GM12878 (cell line): ENCODE results near the gene HID1. TPM values are rescaled to one million over a fixed set of nuclear protein-coding genes. Genes with fewer than 3 reads are reported as not detected.

Experiments
- ATAC-seq: fragments of 200-7000 bp; cut with Tn5 transposase; 3 replicates; pipeline ENCODE4 v1.9.1; 2020; ENCODE audit warnings: mild to moderate bottlenecking, moderate library complexity
- BruUV-seq: library from RNA; stranded (reverse); fragments of 400-500 nt; replicated peaks from 2 replicates; lab custom pipeline; 2021; lab: Mats Ljungman, UMichigan
- CTCF ChIA-PET: fragments of 300-600 bp; sonication (Branson Sonifier 250); formaldehyde crosslinking; extraction: SDS; loops from one replicate; lab custom pipeline; 2021; ENCODE audit warnings: inconsistent platforms; lab: Yijun Ruan, JAX
- POLR2A ChIA-PET: fragments of 350-600 bp; formaldehyde crosslinking; extraction: SDS; loops from one replicate; lab custom pipeline; 2021; ENCODE audit warnings: inconsistent platforms; lab: Charles Lee
- RAD21 ChIA-PET: fragments of 300-600 bp; sonication (Branson Sonifier 250); formaldehyde crosslinking; loops from one replicate; lab custom pipeline; 2023; ENCODE audit warnings: antibody characterized with exemption; ENCODE audit not compliant: unreplicated experiment; lab: Charles Lee
- SMC1A ChIA-PET: fragments of 300-600 bp; sonication (Branson Sonifier 250); formaldehyde crosslinking; loops from one replicate; lab custom pipeline; 2023; ENCODE audit not compliant: unreplicated experiment, uncharacterized antibody; lab: Charles Lee
- DNase-seq: peaks from one replicate; pipeline ENCODE4 v3.0.0-alpha.2; 2011; ENCODE audit warnings: low read depth, low spot score
- FAIRE-seq: peaks from 3 replicates; lab custom pipeline; 2011; peaks lifted over from hg19 to GRCh38; lab: Jason Lieb, UNC
- H2AFZ ChIP-seq: 2 replicates; pipeline ENCODE4 v1.6.0; 2011; ENCODE audit warnings: low read depth, low read length, control low read depth; ENCODE audit not compliant: control insufficient read depth
- H3K27ac ChIP-seq: 2 replicates; pipeline ENCODE4 v1.5.1; 2011; ENCODE audit warnings: control low read depth; ENCODE audit not compliant: control insufficient read depth, insufficient read depth
- H3K27me3 ChIP-seq, 2 experiments: replicated peaks in 1 of 2; 2 replicates each; pipeline versions ENCODE4 v1.6.0 to v1.6.1; 2011; ENCODE audit warnings: low read length in 1 of 2; ENCODE audit not compliant: control insufficient read depth in 2 of 2, insufficient read depth in 2 of 2
- H3K36me3 ChIP-seq, 2 experiments: 2 replicates each; pipeline ENCODE4 v1.5.1; 2011; ENCODE audit warnings: low read length in 1 of 2; ENCODE audit not compliant: control insufficient read depth in 2 of 2, insufficient read depth in 2 of 2
- H3K4me1 ChIP-seq: 2 replicates; pipeline ENCODE4 v1.6.1; 2011; ENCODE audit warnings: mild to moderate bottlenecking, low read length, moderate library complexity, mixed read lengths; ENCODE audit not compliant: control insufficient read depth, insufficient read depth
- H3K4me2 ChIP-seq: 2 replicates; pipeline ENCODE4 v1.6.0; 2011; ENCODE audit warnings: control low read depth; ENCODE audit not compliant: control insufficient read depth, insufficient read depth
- H3K4me3 ChIP-seq: fragments of 200-600 bp; sonication (generic); 2 replicates; pipeline ENCODE4 v1.5.1; 2016
- H3K79me2 ChIP-seq: 2 replicates; pipeline ENCODE4 v1.6.0; 2011; ENCODE audit warnings: low read length; ENCODE audit not compliant: control insufficient read depth, insufficient read depth
- H3K9ac ChIP-seq: 2 replicates; pipeline ENCODE4 v1.8.0; 2011; ENCODE audit warnings: low read length, control low read depth, mixed read lengths; ENCODE audit not compliant: control insufficient read depth, insufficient read depth
- H3K9me3 ChIP-seq: replicated peaks from 3 replicates; pipeline ENCODE4 v1.5.1; 2011; ENCODE audit warnings: mild to moderate bottlenecking, low read length; ENCODE audit not compliant: control insufficient read depth, insufficient read depth
- H4K20me1 ChIP-seq: 2 replicates; pipeline ENCODE4 v1.6.0; 2011; ENCODE audit not compliant: control insufficient read depth, insufficient read depth
- ATF7 ChIP-seq: fragments of 450-650 bp; IDR thresholded peaks from 2 replicates; pipeline ENCODE4 v1.6.1; 2016; ENCODE audit warnings: low read depth, mild to moderate bottlenecking
- BHLHE40 ChIP-seq, 2 experiments: fragments of 450-650 bp in 1 of 2; IDR thresholded peaks; 2 replicates each; pipeline ENCODE4 v1.6.1; 2011 to 2017; ENCODE audit warnings: low read depth in 2 of 2, borderline replicate concordance in 1 of 2, improper control_type of control experiment in 1 of 2, low read length in 1 of 2, mild to moderate bottlenecking in 1 of 2
- CHD4 ChIP-seq: fragments of 200-600 bp; sonication (generic); IDR thresholded peaks from 2 replicates; pipeline ENCODE4 v1.6.1; 2016; ENCODE audit warnings: mild to moderate bottlenecking
- NR2C2 ChIP-seq: IDR thresholded peaks from 2 replicates; pipeline ENCODE4 v1.6.1; 2011; ENCODE audit warnings: borderline replicate concordance, low read depth; ENCODE audit not compliant: control insufficient read depth, insufficient read length
- RB1 ChIP-seq: fragments of 450-650 bp; formaldehyde crosslinking; IDR thresholded peaks from 2 replicates; pipeline ENCODE4 v1.6.1; 2017; ENCODE audit warnings: mild to moderate bottlenecking, borderline replicate concordance
- ZBTB40 ChIP-seq: fragments of 450-650 bp; IDR thresholded peaks from 2 replicates; pipeline ENCODE4 v1.6.1; 2016; ENCODE audit warnings: mild to moderate bottlenecking, moderate library complexity, borderline replicate concordance
- ZSCAN29 ChIP-seq: fragments of 450-650 bp; IDR thresholded peaks from 2 replicates; pipeline ENCODE4 v1.6.1; 2017; ENCODE audit warnings: mild to moderate bottlenecking, moderate library complexity
- WGBS: methylation state at CpG from one replicate; pipeline ENCODE4 v1.1.6; 2016; ENCODE audit warnings: low lambda C conversion rate; ENCODE audit not compliant: insufficient replicate concordance, insufficient coverage; ENCODE audit errors: missing lambda C conversion rate; 5-methylcytosine and 5-hydroxymethylcytosine counted together
- in situ Hi-C: fragments of 300-500 bp; cut with MboI; formaldehyde crosslinking; loops from 9 replicates; pipeline ENCODE4 v1.14.3; 2018; ENCODE audit warnings: mixed read lengths
- intact Hi-C: fragments of 100-400 bp; cut with micrococcal nuclease; formaldehyde crosslinking; loops from one replicate; pipeline ENCODE4 v1.14.2; 2022; ENCODE audit not compliant: unreplicated experiment
- polyA plus RNA-seq, 11 experiments: library from polyadenylated mRNA; depleted of rRNA in 4 of 11; unstranded in 6 of 11; stranded (reverse) in 5 of 11; fragments of >200 nt; fragmentation: Nextera tagmentation in 4 of 11; fragmentation: Illumina TruSeq in 1 of 11; extraction: Ambion mirVana in 4 of 11; extraction: Trizol in 1 of 11; gene quantifications; 1 replicate in 1 of 11; 2 replicates in 10 of 11; pipeline versions ENCODE4 v1.2.1 to v1.2.3, GENCODE V29; 2011 to 2016; ENCODE audit warnings: inconsistent platforms in 2 of 11, missing spikeins in 2 of 11, low read depth in 1 of 11
- total RNA-seq, 4 experiments: library from RNA; depleted of rRNA in 3 of 4; stranded (reverse); fragments of >200 nt in 3 of 4; fragmentation: Illumina TruSeq in 1 of 4; extraction: Trizol in 1 of 4; gene quantifications; 2 replicates each; pipeline versions ENCODE4 v1.2.1 to v1.2.3, GENCODE V29; 2013 to 2021
- TF ChIP-seq, protein P1 (sequence below): fragments of 450-650 bp; IDR thresholded peaks from 2 replicates; pipeline ENCODE4 v1.6.1; 2017; ENCODE audit warnings: mild to moderate bottlenecking
- TF ChIP-seq, protein P2 (sequence below): fragments of 450-650 bp; IDR thresholded peaks from 2 replicates; pipeline ENCODE4 v1.6.1; 2017; ENCODE audit warnings: low read depth, mild to moderate bottlenecking, moderate library complexity
- TF ChIP-seq, protein P3 (sequence below): IDR thresholded peaks from 2 replicates; pipeline ENCODE4 v1.6.1; 2011; ENCODE audit warnings: mild to moderate bottlenecking, low read depth, low read length, moderate library complexity; ENCODE audit not compliant: insufficient replicate concordance

Gene HID1
- total and polyA plus RNA-seq, 10 of the 15 experiments (the other 5 are each of a cell fraction or from before 2014, with no cell fraction given): 0.04 to 0.77 (median 0.32) TPM; not detected in 2

DNA sequence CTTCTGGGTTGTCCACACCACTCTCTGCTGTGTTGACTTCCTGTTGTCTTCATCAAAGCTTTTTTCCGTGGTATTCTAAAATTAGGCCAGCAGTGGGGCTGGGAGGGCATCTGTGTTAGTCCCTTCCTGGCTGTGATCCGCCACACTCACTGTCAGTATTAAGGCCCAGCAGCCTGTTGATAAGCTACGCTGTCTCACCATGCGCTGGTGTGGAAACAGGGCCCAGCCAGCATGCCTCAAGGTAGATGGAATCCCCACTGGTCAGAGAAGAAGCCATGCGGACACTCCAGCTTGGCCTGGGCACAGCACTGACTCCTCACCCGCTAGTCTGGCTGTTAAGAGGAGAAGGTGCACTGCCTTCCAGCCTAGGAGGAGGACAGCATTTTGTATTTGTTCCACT, 26.2 kb upstream of the HID1 start (continued):
- TF ChIP-seq, protein P1, sequence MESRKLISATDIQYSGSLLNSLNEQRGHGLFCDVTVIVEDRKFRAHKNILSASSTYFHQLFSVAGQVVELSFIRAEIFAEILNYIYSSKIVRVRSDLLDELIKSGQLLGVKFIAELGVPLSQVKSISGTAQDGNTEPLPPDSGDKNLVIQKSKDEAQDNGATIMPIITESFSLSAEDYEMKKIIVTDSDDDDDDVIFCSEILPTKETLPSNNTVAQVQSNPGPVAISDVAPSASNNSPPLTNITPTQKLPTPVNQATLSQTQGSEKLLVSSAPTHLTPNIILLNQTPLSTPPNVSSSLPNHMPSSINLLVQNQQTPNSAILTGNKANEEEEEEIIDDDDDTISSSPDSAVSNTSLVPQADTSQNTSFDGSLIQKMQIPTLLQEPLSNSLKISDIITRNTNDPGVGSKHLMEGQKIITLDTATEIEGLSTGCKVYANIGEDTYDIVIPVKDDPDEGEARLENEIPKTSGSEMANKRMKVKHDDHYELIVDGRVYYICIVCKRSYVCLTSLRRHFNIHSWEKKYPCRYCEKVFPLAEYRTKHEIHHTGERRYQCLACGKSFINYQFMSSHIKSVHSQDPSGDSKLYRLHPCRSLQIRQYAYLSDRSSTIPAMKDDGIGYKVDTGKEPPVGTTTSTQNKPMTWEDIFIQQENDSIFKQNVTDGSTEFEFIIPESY: no peak
- TF ChIP-seq NR2C2: no peak
- no peak for TF ChIP-seq ZBTB40
- TF ChIP-seq RB1: no peak

DNA sequence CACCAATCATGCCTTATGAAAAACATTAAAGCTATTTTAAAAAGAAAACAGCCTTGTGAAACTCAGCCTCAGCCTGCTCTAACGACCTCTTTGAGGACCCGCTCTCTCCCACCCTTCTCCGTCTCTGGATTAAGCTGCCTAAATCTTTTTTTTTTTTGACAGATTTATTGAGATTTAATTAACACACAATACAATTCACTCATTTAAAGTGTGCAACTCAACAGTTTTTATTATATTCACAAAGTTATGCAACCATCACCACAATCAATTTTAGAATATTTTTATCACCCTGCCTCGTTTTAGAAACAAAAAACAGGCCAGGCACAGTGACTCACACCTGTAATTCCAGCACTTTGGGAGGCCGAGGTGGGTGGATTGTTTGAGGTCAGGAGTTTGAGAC, 23.3 kb upstream of the HID1 start:
- H3K9ac ChIP-seq: no peak overlapping the region
- H3K4me1 ChIP-seq: no peaks in the 10 kb centered on the region
- H3K27me3 ChIP-seq: no peaks in the 10 kb centered on the region
- FAIRE-seq (no peak), ATAC-seq (no peak), DNase-seq (no peak)
- BruUV-seq: no TSS peak
- H3K79me2 ChIP-seq: no peaks in the 10 kb centered on the region
- H3K4me2 ChIP-seq: no peak overlapping the region
- WGBS: 24% methylated on average over 5 of the region's 5 CpGs
- ChIA-PET SMC1A (interaction anchor here (1.1 to 1.7 kb wide), 2 partner anchors 9 to 17 kb away, joined by 3 to 4 read pairs; partner anchors contain the start of genes CDR2L and MRPL58), POLR2A (interaction anchor here (0.7 kb wide), 1 partner anchor 10 kb away, joined by 4 read pairs; no protein-coding TSS in a partner anchor), CTCF (interaction anchor here (1.6 to 4.4 kb wide), 2 partner anchors 16 to 35 kb away, joined by 4 to 21 read pairs; no protein-coding TSS in a partner anchor), RAD21 (no interaction called here)
- no peaks in the 10 kb centered on the region for H4K20me1 ChIP-seq
- no peaks in the 10 kb centered on the region for H3K9me3 ChIP-seq
- no peak overlapping the region for H3K4me3 ChIP-seq
- H2AFZ ChIP-seq: no peak overlapping the region
- H3K27ac ChIP-seq: no peak overlapping the region
- in situ Hi-C loops (no loop called here), intact Hi-C loops (no loop called here)
- no peak for TF ChIP-seq CHD4
- TF ChIP-seq, protein P2, sequence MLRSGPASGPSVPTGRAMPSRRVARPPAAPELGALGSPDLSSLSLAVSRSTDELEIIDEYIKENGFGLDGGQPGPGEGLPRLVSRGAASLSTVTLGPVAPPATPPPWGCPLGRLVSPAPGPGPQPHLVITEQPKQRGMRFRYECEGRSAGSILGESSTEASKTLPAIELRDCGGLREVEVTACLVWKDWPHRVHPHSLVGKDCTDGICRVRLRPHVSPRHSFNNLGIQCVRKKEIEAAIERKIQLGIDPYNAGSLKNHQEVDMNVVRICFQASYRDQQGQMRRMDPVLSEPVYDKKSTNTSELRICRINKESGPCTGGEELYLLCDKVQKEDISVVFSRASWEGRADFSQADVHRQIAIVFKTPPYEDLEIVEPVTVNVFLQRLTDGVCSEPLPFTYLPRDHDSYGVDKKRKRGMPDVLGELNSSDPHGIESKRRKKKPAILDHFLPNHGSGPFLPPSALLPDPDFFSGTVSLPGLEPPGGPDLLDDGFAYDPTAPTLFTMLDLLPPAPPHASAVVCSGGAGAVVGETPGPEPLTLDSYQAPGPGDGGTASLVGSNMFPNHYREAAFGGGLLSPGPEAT: no peak
- TF ChIP-seq ZSCAN29: no peak
- TF ChIP-seq, protein P3, sequence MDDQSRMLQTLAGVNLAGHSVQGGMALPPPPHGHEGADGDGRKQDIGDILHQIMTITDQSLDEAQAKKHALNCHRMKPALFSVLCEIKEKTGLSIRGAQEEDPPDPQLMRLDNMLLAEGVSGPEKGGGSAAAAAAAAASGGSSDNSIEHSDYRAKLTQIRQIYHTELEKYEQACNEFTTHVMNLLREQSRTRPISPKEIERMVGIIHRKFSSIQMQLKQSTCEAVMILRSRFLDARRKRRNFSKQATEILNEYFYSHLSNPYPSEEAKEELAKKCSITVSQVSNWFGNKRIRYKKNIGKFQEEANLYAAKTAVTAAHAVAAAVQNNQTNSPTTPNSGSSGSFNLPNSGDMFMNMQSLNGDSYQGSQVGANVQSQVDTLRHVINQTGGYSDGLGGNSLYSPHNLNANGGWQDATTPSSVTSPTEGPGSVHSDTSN: no peak
- no peak for TF ChIP-seq BHLHE40 (IDR thresholded peaks at IDR 0.05; ENCODE audit: borderline replicate concordance in 1 of 2, low read depth in 2 of 2, low read length in 1 of 2)
- no peak for TF ChIP-seq ATF7
- TF ChIP-seq NR2C2: no peak
- no peaks in the 10 kb centered on the region for H3K36me3 ChIP-seq
